ENCODE results near the gene RCBTB2.
"Not testable (repeated sequence)": the region's sequence is repeated elsewhere in the genome, so short reads cannot be mapped to it uniquely, and the experiment has no call there.

RCBTB2 gene

GRCh38 chr13:48477191-48477855 is 55.6 kb downstream of the RCBTB2 start:
- Histone ChIP-seq H3K9ac (ENCODE audit: low read length) (no peak overlapping the region), H3K36me3 (ENCODE audit: control insufficient read depth, insufficient read depth, low read length) (peaks cover 4% of the 10 kb centered on the region; the same call in 1 of the 2 replicates), H3K4me3 (ENCODE audit: low read depth, low read length) (no peak overlapping the region), H3K9me3 (ENCODE audit: control insufficient read depth, insufficient read depth, low read depth, low read length) (no peaks in the 10 kb centered on the region), H3K27ac (ENCODE audit: low read depth, low read length) (no peak overlapping the region), H3K4me1 (ENCODE audit: control insufficient read depth, insufficient read depth, low read length) (no peaks in the 10 kb centered on the region), H3K27me3 (ENCODE audit: control insufficient read depth, insufficient read depth, low read length) (no peaks in the 10 kb centered on the region)

GRCh38 chr13:48476686-48477085 is 56.2 kb downstream of the RCBTB2 start:
- no peak overlapping the region for H3K4me3 ChIP-seq (ENCODE audit: low read depth, low read length)

GRCh38 chr13:48476215-48476614 is 56.7 kb downstream of the RCBTB2 start:
- Histone ChIP-seq H3K4me1 (ENCODE audit: control insufficient read depth, insufficient read depth, low read length) (no peaks in the 10 kb centered on the region), H3K27ac (ENCODE audit: low read depth, low read length) (no peak overlapping the region), H3K9me3 (ENCODE audit: control insufficient read depth, insufficient read depth, low read depth, low read length) (no peaks in the 10 kb centered on the region), H3K36me3 (ENCODE audit: control insufficient read depth, insufficient read depth, low read length) (peaks cover 4% of the 10 kb centered on the region; the same call in 1 of the 2 replicates), H3K4me3 (ENCODE audit: low read depth, low read length) (no peak overlapping the region), H3K9ac (ENCODE audit: low read length) (no peak overlapping the region), H3K27me3 (ENCODE audit: control insufficient read depth, insufficient read depth, low read length) (no peaks in the 10 kb centered on the region)

More at GRCh38 chr13:48476686-48477085, 56.2 kb downstream of the RCBTB2 start:
- Histone ChIP-seq H3K9ac (ENCODE audit: low read length) (no peak overlapping the region), H3K4me1 (ENCODE audit: control insufficient read depth, insufficient read depth, low read length) (no peaks in the 10 kb centered on the region), H3K27ac (ENCODE audit: low read depth, low read length) (no peak overlapping the region), H3K27me3 (ENCODE audit: control insufficient read depth, insufficient read depth, low read length) (no peaks in the 10 kb centered on the region), H3K36me3 (ENCODE audit: control insufficient read depth, insufficient read depth, low read length) (peaks cover 4% of the 10 kb centered on the region; the same call in 1 of the 2 replicates), H3K9me3 (ENCODE audit: control insufficient read depth, insufficient read depth, low read depth, low read length) (no peaks in the 10 kb centered on the region)

- Histone ChIP-seq H3K27me3 (ENCODE audit: control insufficient read depth, insufficient read depth, low read length) (no peaks in the 10 kb centered on the region), H3K9ac (ENCODE audit: low read length) (no peak overlapping the region), H3K4me3 (ENCODE audit: low read depth, low read length) (no peak overlapping the region), H3K9me3 (ENCODE audit: control insufficient read depth, insufficient read depth, low read depth, low read length) (no peaks in the 10 kb centered on the region), H3K27ac (ENCODE audit: low read depth, low read length) (no peak overlapping the region), H3K4me1 (ENCODE audit: control insufficient read depth, insufficient read depth, low read length) (no peaks in the 10 kb centered on the region), H3K36me3 (ENCODE audit: control insufficient read depth, insufficient read depth, low read length) (peaks cover 4% of the 10 kb centered on the region; the same call in 1 of the 2 replicates)
These were observed 57.6 kb downstream of the RCBTB2 start for GRCh38 chr13:48475230-48475629.

GRCh38 chr13:48457578-48458242 is 75.2 kb downstream of the RCBTB2 start:
- H3K9me3 ChIP-seq (ENCODE audit: control insufficient read depth, insufficient read depth, low read depth, low read length), result no peaks in the 10 kb centered on the region

GRCh38 chr13:48456546-48456945 is 76.3 kb downstream of the RCBTB2 start:
- H3K9me3 ChIP-seq (ENCODE audit: control insufficient read depth, insufficient read depth, low read depth, low read length), result no peaks in the 10 kb centered on the region; the same call in 1 of the 2 replicates
- H3K27me3 ChIP-seq (ENCODE audit: control insufficient read depth, insufficient read depth, low read length), result no peaks in the 10 kb centered on the region
- peaks cover 8% of the 10 kb centered on the region; the same call in 1 of the 2 replicates for H3K36me3 ChIP-seq (ENCODE audit: control insufficient read depth, insufficient read depth, low read length)
- no peak overlapping the region for H3K9ac ChIP-seq (ENCODE audit: low read length)
- H3K4me1 ChIP-seq (ENCODE audit: control insufficient read depth, insufficient read depth, low read length), result no peaks in the 10 kb centered on the region
- no peak overlapping the region for H3K4me3 ChIP-seq (ENCODE audit: low read depth, low read length)
- H3K27ac ChIP-seq (ENCODE audit: low read depth, low read length), result no peak overlapping the region

More at GRCh38 chr13:48457578-48458242, 75.2 kb downstream of the RCBTB2 start:
- no peak overlapping the region for H3K9ac ChIP-seq (ENCODE audit: low read length)
- no peaks in the 10 kb centered on the region for H3K27me3 ChIP-seq (ENCODE audit: control insufficient read depth, insufficient read depth, low read length)
- H3K36me3 ChIP-seq (ENCODE audit: control insufficient read depth, insufficient read depth, low read length), result peaks cover 8% of the 10 kb centered on the region; the same call in 1 of the 2 replicates
- H3K4me3 ChIP-seq (ENCODE audit: low read depth, low read length), result no peak overlapping the region
- H3K4me1 ChIP-seq (ENCODE audit: control insufficient read depth, insufficient read depth, low read length), result no peaks in the 10 kb centered on the region
- H3K27ac ChIP-seq (ENCODE audit: low read depth, low read length), result no peak overlapping the region

- peaks cover 11% of the 10 kb centered on the region; the same call in 1 of the 2 replicates for H3K9me3 ChIP-seq (ENCODE audit: control insufficient read depth, insufficient read depth, low read depth, low read length)
- not testable (repeated sequence) for H3K27ac ChIP-seq (ENCODE audit: low read depth, low read length); H3K9ac ChIP-seq (ENCODE audit: low read length); H3K4me1 ChIP-seq (ENCODE audit: control insufficient read depth, insufficient read depth, low read length); H3K4me3 ChIP-seq (ENCODE audit: low read depth, low read length); H3K27me3 ChIP-seq (ENCODE audit: control insufficient read depth, insufficient read depth, low read length); H3K36me3 ChIP-seq (ENCODE audit: control insufficient read depth, insufficient read depth, low read length)
These were observed 81.7 kb downstream of the RCBTB2 start for GRCh38 chr13:48451196-48451595.

GRCh38 chr13:48449656-48450055 is 83.2 kb downstream of the RCBTB2 start:
- no peaks in the 10 kb centered on the region for H3K36me3 ChIP-seq (ENCODE audit: control insufficient read depth, insufficient read depth, low read length)

GRCh38 chr13:48448959-48449614 is 83.8 kb downstream of the RCBTB2 start:
- Histone ChIP-seq H3K4me3 (ENCODE audit: low read depth, low read length) (no peak overlapping the region), H3K9ac (ENCODE audit: low read length) (no peak overlapping the region), H3K4me1 (ENCODE audit: control insufficient read depth, insufficient read depth, low read length) (no peaks in the 10 kb centered on the region; the same call in 1 of the 2 replicates), H3K27ac (ENCODE audit: low read depth, low read length) (no peak overlapping the region), H3K9me3 (ENCODE audit: control insufficient read depth, insufficient read depth, low read depth, low read length) (peaks cover 11% of the 10 kb centered on the region; the same call in 1 of the 2 replicates), H3K27me3 (ENCODE audit: control insufficient read depth, insufficient read depth, low read length) (no peaks in the 10 kb centered on the region), H3K36me3 (ENCODE audit: control insufficient read depth, insufficient read depth, low read length) (no peaks in the 10 kb centered on the region)

More at GRCh38 chr13:48449656-48450055, 83.2 kb downstream of the RCBTB2 start:
- Histone ChIP-seq H3K27ac (ENCODE audit: low read depth, low read length) (no peak overlapping the region), H3K4me1 (ENCODE audit: control insufficient read depth, insufficient read depth, low read length) (no peaks in the 10 kb centered on the region; the same call in 1 of the 2 replicates), H3K27me3 (ENCODE audit: control insufficient read depth, insufficient read depth, low read length) (no peaks in the 10 kb centered on the region), H3K4me3 (ENCODE audit: low read depth, low read length) (no peak overlapping the region), H3K9me3 (ENCODE audit: control insufficient read depth, insufficient read depth, low read depth, low read length) (peaks cover 11% of the 10 kb centered on the region; the same call in 1 of the 2 replicates), H3K9ac (ENCODE audit: low read length) (no peak overlapping the region)

GRCh38 chr13:48448285-48448958 is 84.5 kb downstream of the RCBTB2 start:
- Histone ChIP-seq H3K4me3 (ENCODE audit: low read depth, low read length) (no peak overlapping the region), H3K27me3 (ENCODE audit: control insufficient read depth, insufficient read depth, low read length) (no peaks in the 10 kb centered on the region), H3K9me3 (ENCODE audit: control insufficient read depth, insufficient read depth, low read depth, low read length) (peaks cover 11% of the 10 kb centered on the region; the same call in 1 of the 2 replicates), H3K9ac (ENCODE audit: low read length) (no peak overlapping the region), H3K36me3 (ENCODE audit: control insufficient read depth, insufficient read depth, low read length) (no peaks in the 10 kb centered on the region), H3K27ac (ENCODE audit: low read depth, low read length) (no peak overlapping the region; the same call in 1 of the 2 replicates), H3K4me1 (ENCODE audit: control insufficient read depth, insufficient read depth, low read length) (no peaks in the 10 kb centered on the region; the same call in 1 of the 2 replicates)

Data from HUES6 (cell line).